Activated T-cell treated with anti-CD3 and anti-CD28 coated beads, Interleukin-2, amount 50 U/mL, for 72 hours (primary cell): ENCODE data around the gene ATP9B. TPM values are rescaled to one million over a fixed set of nuclear protein-coding genes. Genes with fewer than 3 reads are reported as not detected.
"Not testable (repeated sequence)": the region's sequence is repeated elsewhere in the genome, so short reads cannot be mapped to it uniquely, and the experiment has no call there.

Experiments
- ATAC-seq, 2 donors: fragments of 150-1000 bp; cut with Tn5 transposase; replicated peaks in 1 of 2; 2 replicates each; pipeline ENCODE4 v1.10.0; 2021; ENCODE audit warnings: moderate library complexity in 2 of 2, mild to moderate bottlenecking in 1 of 2
- DNase-seq, 2 donors: peaks; one replicate each; pipeline ENCODE4 v3.0.0; 2021 to 2022; ENCODE audit warnings: mixed read lengths in 1 of 2
- H3K27ac Mint-ChIP-seq: one replicate; pipeline ENCODE4 v1.8.0; 2022; ENCODE audit warnings: mild to moderate bottlenecking, moderate library complexity, mixed read lengths
- H3K27me3 Mint-ChIP-seq: one replicate; pipeline ENCODE4 v1.8.0; 2022; ENCODE audit warnings: low read depth, mixed read lengths
- H3K36me3 Mint-ChIP-seq, 2 donors: one replicate each; pipeline ENCODE4 v1.8.0; 2022; ENCODE audit warnings: mixed read lengths in 2 of 2, mild to moderate bottlenecking in 1 of 2; ENCODE audit not compliant: insufficient read depth in 2 of 2
- H3K4me1 Mint-ChIP-seq: one replicate; pipeline ENCODE4 v1.8.0; 2022; ENCODE audit warnings: low read depth, mixed read lengths
- H3K4me3 Mint-ChIP-seq, 2 donors: one replicate each; pipeline ENCODE4 v1.8.0; 2022; ENCODE audit warnings: mild to moderate bottlenecking in 2 of 2, mixed read lengths in 2 of 2, moderate library complexity in 2 of 2
- H3K9me3 Mint-ChIP-seq, 2 donors: one replicate each; pipeline ENCODE4 v1.8.0; 2022; ENCODE audit warnings: mixed read lengths in 2 of 2
- total RNA-seq, 2 donors: library from RNA; stranded (reverse); gene quantifications; one replicate each; pipeline ENCODE4 v1.2.3, GENCODE V29; 2022

Gene ATP9B
- total RNA-seq, 2 donors from 2014 or later = 24.1 TPM

- Mint-ChIP-seq H3K27ac (no peak overlapping the region), H3K9me3 (no peaks in the 10 kb centered on the region), H3K36me3 (peaks cover 2 to 4% of the 10 kb centered on the region in 2 donors), H3K4me3 (no peak overlapping the region), H3K4me1 (peaks cover 30% of the 10 kb centered on the region), H3K27me3 (no peaks in the 10 kb centered on the region)
- ATAC-seq = no peak
- no peak for DNase-seq
Observed at GRCh38 chr18:79367480-79367879, 298.3 kb downstream of the ATP9B start.

- Mint-ChIP-seq H3K36me3 (peaks cover 2 to 4% of the 10 kb centered on the region in 2 donors), H3K4me1 (peaks cover 30% of the 10 kb centered on the region), H3K27ac (no peak overlapping the region), H3K9me3 (no peaks in the 10 kb centered on the region), H3K27me3 (no peaks in the 10 kb centered on the region), H3K4me3 (no peak overlapping the region)
- DNase-seq = no peak
- ATAC-seq = no peak
Observed at GRCh38 chr18:79367989-79368388, 298.8 kb downstream of the ATP9B start.

- peak in 1 of 2 donors; percentile 26 for ATAC-seq
- H3K36me3 Mint-ChIP-seq = no peaks in the 10 kb centered on the region
- no peak for DNase-seq
- no peaks in the 10 kb centered on the region for H3K9me3 Mint-ChIP-seq
- H3K4me1 Mint-ChIP-seq = peaks cover 30% of the 10 kb centered on the region
- no peak overlapping the region for H3K27ac Mint-ChIP-seq
- H3K27me3 Mint-ChIP-seq = no peaks in the 10 kb centered on the region
- no peak overlapping the region for H3K4me3 Mint-ChIP-seq
Observed at GRCh38 chr18:79368681-79369080, 299.5 kb downstream of the ATP9B start.

- H3K4me1 Mint-ChIP-seq = peaks cover 30% of the 10 kb centered on the region
- H3K4me3 Mint-ChIP-seq = no peak overlapping the region
- H3K36me3 Mint-ChIP-seq = no peaks in the 10 kb centered on the region
Observed at GRCh38 chr18:79371561-79372121, 302.4 kb downstream of the ATP9B start.

GRCh38 chr18:79372461-79372860, 303.3 kb downstream of the ATP9B start:
- no peaks in the 10 kb centered on the region for H3K9me3 Mint-ChIP-seq
- H3K27me3 Mint-ChIP-seq = no peaks in the 10 kb centered on the region
- no peak overlapping the region for H3K4me3 Mint-ChIP-seq
- ATAC-seq (no peak), DNase-seq (no peak)
- no peaks in the 10 kb centered on the region for H3K36me3 Mint-ChIP-seq
- peaks cover 34% of the 10 kb centered on the region for H3K4me1 Mint-ChIP-seq
- no peak overlapping the region for H3K27ac Mint-ChIP-seq

More at GRCh38 chr18:79371561-79372121, 302.4 kb downstream of the ATP9B start:
- DNase-seq (no peak), ATAC-seq (peak; percentile 51 to 53)
- no peaks in the 10 kb centered on the region for H3K9me3 Mint-ChIP-seq
- no peaks in the 10 kb centered on the region for H3K27me3 Mint-ChIP-seq
- H3K27ac Mint-ChIP-seq = peak overlapping the region; percentile 7

- Mint-ChIP-seq H3K27me3 (no peaks in the 10 kb centered on the region), H3K9me3 (no peaks in the 10 kb centered on the region), H3K4me3 (no peak overlapping the region), H3K36me3 (peaks cover 0 to 2% of the 10 kb centered on the region in 2 donors), H3K4me1 (peaks cover 33% of the 10 kb centered on the region), H3K27ac (no peak overlapping the region)
- no peak for ATAC-seq
- DNase-seq = no peak
Observed at GRCh38 chr18:79372991-79373390, 303.8 kb downstream of the ATP9B start.

- Mint-ChIP-seq H3K36me3 (peaks cover 0 to 5% of the 10 kb centered on the region in 2 donors), H3K9me3 (no peaks in the 10 kb centered on the region), H3K27me3 (no peaks in the 10 kb centered on the region), H3K4me1 (peaks cover 32% of the 10 kb centered on the region), H3K27ac (no peak overlapping the region), H3K4me3 (no peak overlapping the region)
- DNase-seq (no peak), ATAC-seq (no peak)
Observed at GRCh38 chr18:79373736-79374135, 304.5 kb downstream of the ATP9B start.

GRCh38 chr18:79374408-79375171, 305.4 kb downstream of the ATP9B start:
- no peaks in the 10 kb centered on the region for H3K27me3 Mint-ChIP-seq
- H3K9me3 Mint-ChIP-seq = no peaks in the 10 kb centered on the region
- peaks cover 0 to 7% of the 10 kb centered on the region in 2 donors for H3K36me3 Mint-ChIP-seq
- no peak for DNase-seq
- ATAC-seq = no peak
- no peak overlapping the region for H3K27ac Mint-ChIP-seq
- peaks cover 36% of the 10 kb centered on the region for H3K4me1 Mint-ChIP-seq
- no peak overlapping the region for H3K4me3 Mint-ChIP-seq

- peaks cover 33% of the 10 kb centered on the region for H3K4me1 Mint-ChIP-seq
- ATAC-seq (no peak), DNase-seq (no peak)
- H3K36me3 Mint-ChIP-seq = peaks cover 0 to 7% of the 10 kb centered on the region in 2 donors
- H3K9me3 Mint-ChIP-seq = no peaks in the 10 kb centered on the region
- H3K27me3 Mint-ChIP-seq = no peaks in the 10 kb centered on the region
- no peak overlapping the region for H3K4me3 Mint-ChIP-seq
- no peak overlapping the region for H3K27ac Mint-ChIP-seq
Observed at GRCh38 chr18:79375441-79376154, 306.4 kb downstream of the ATP9B start.

- ATAC-seq, H3K27me3 Mint-ChIP-seq, H3K27ac Mint-ChIP-seq, H3K4me3 Mint-ChIP-seq, DNase-seq, H3K9me3 Mint-ChIP-seq, H3K36me3 Mint-ChIP-seq: not testable (repeated sequence)
- H3K4me1 Mint-ChIP-seq = peaks cover 22% of the 10 kb centered on the region
Observed at GRCh38 chr18:79376661-79377060, 307.5 kb downstream of the ATP9B start.

- no peak for DNase-seq
- H3K4me1 Mint-ChIP-seq = peaks cover 20% of the 10 kb centered on the region
- H3K27me3 Mint-ChIP-seq = no peaks in the 10 kb centered on the region
- no peak for ATAC-seq
- no peaks in the 10 kb centered on the region for H3K9me3 Mint-ChIP-seq
- peaks cover 0 to 7% of the 10 kb centered on the region in 2 donors for H3K36me3 Mint-ChIP-seq
- H3K27ac Mint-ChIP-seq = no peak overlapping the region
- no peak overlapping the region for H3K4me3 Mint-ChIP-seq
Observed at GRCh38 chr18:79377187-79377891, 308.1 kb downstream of the ATP9B start.

- Mint-ChIP-seq H3K4me3 (peak overlapping the region; percentile 20 to 58), H3K36me3 (peaks cover 0 to 7% of the 10 kb centered on the region in 2 donors), H3K27me3 (no peaks in the 10 kb centered on the region), H3K9me3 (no peaks in the 10 kb centered on the region), H3K4me1 (peaks cover 20% of the 10 kb centered on the region), H3K27ac (no peak overlapping the region)
- peak; percentile 83 to 86 for ATAC-seq
- peak; percentile 83 for DNase-seq
Observed at GRCh38 chr18:79378536-79379250, 309.5 kb downstream of the ATP9B start.
